GM13976 (cell line): ENCODE results near the gene GLRA3.
A peak's percentile ranks its signal among the peaks of the same experiment; 100 is the strongest.
"Not testable (repeated sequence)": the region's sequence is repeated elsewhere in the genome, so short reads cannot be mapped to it uniquely, and the experiment has no call there.

Source experiments
- DNase-seq: peaks from one replicate; pipeline ENCODE4 v3.0.0; 2012; ENCODE audit warnings: low spot score
- CTCF ChIP-seq: IDR thresholded peaks from 2 replicates; pipeline ENCODE4 v1.5.1; 2012; ENCODE audit warnings: borderline replicate concordance, mild to moderate bottlenecking; ENCODE audit not compliant: insufficient read depth; ENCODE audit errors: extremely low read depth, missing control alignments, control extremely low read depth
- in situ Hi-C: fragments of 300-500 bp; cut with MboI; formaldehyde crosslinking; loops from one replicate; pipeline ENCODE4 v1.12.0; 2022; ENCODE audit warnings: low sequenced_read_pairs, mixed read lengths, inconsistent platforms; ENCODE audit not compliant: unreplicated experiment

Gene GLRA3

DNA sequence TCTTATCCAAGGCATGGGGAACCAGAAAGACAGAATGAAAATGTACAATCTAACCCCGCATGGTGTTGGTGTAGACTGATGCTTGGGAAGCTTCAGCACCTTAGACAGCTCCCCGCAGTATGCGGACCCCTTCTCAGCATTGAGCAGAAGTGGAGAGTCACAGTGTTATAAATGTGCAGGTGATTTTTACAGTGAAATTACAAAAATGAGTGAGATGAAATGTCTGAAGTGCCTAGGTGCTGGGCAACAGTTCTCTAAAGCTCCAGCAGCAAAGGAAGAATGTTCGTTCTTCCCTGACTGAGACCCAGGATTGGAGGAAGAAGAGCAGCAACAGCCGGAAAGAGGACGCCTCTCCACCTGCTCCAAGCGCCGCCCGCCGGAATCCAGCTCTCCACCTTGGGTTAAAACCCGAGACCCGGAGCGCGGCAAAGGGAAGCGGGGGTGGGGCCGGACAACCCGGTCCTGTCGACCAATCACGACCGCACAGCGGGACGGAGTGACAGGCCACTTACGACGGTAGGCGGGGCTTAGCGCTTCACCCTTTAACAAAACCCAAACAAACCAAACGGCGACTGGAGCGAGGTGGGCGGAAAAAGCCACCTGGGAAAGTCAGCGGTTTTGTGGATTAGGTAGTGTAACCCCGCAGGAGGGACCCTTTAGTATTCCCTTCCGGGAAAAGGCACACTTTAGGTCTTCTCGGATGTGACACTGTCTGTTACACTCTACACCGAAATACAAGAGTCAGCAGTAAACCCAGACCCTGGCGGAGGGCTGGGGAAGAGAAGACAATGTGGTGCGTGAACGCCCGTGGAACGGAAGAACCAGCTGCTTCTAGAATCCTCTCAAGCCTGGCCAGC, at the start of gene GLRA3:
GLRA3 (minus strand) TSS at position 403 of the 857 bp plus-strand sequence. CDS start 436 bp downstream, outside the sequence.
- peak; percentile 29 for DNase-seq
- TF ChIP-seq CTCF = no peak
- in situ Hi-C loops = no loop called here

DNA sequence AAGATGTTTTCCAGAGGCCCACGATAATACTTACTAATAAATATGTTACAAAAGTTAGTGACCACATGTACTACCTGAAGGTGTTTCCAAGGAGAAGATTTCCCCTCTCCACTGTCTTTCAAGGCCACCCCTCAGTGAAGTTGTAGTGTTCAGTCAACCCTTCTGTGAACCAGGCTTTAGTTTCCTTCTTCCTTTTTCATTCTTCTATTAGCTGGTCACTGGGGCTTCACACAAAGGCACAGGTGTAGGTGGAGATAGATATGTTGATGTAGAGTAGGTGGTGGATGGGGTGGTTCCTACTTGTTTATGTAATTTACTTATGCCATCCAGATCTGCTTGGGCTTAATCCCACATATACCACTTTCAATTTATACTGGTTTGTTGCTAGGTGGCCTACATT, 45.9 kb upstream of the GLRA3 start:
- no peak for TF ChIP-seq CTCF
- in situ Hi-C loops = no loop called here
- DNase-seq = no peak

DNA sequence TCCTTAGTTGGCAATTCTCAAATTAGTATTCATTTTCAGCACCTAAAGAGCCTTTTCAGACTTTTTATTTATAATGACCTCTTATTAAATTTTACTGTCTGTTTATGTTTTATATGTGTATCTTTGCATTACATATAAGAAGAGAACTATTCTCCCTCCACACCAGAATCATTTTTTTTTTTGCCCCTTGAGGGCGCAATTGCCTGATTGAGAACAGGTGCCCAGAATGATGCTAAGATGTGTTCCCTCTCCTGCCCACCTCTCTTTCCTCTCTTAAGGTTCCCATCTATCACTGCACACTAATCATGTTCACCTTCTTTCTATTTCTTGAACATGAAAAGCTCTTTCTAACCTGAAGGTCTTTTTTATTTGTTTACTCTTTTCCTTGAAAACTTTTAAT, 44.9 kb upstream of the GLRA3 start:
- peak; percentile 29 for DNase-seq
- in situ Hi-C loops = no loop called here
- TF ChIP-seq CTCF = peak; percentile 28

- in situ Hi-C loops = not testable (repeated sequence)
These were observed 44.1 kb upstream of the GLRA3 start for GRCh38 chr4:174873146-174873545.

GRCh38 chr4:174871407-174871806, 42.4 kb upstream of the GLRA3 start:
- TF ChIP-seq CTCF = no peak
- no peak for DNase-seq
- in situ Hi-C loops = no loop called here

More at GRCh38 chr4:174873146-174873545, 44.1 kb upstream of the GLRA3 start:
- DNase-seq = not testable (repeated sequence)

DNA sequence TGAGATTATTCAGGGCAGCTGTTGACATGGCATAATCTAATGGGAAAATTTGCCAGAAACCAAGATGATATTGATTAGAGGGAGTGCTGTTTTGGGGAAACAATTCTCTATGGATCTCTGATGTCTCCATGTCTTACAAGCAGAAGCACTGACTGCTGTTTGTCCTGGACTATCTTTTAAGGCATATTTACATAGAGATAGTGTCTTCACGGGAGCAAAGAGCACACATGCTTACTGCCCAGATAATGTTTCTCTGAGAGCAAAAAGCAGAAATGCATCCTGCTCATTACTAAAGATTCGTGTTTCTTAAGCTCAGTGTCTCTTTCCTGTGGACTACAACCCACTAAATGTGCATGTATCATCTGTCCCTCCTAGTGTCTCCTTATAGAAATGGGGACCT, 41.3 kb upstream of the GLRA3 start:
- no peak for DNase-seq
- in situ Hi-C loops = no loop called here
- TF ChIP-seq CTCF = no peak

GRCh38 chr4:174869339-174869738, 40.3 kb upstream of the GLRA3 start:
- no peak for TF ChIP-seq CTCF
- no peak for DNase-seq
- in situ Hi-C loops = no loop called here
